Measurements from ENCODE around the gene OCEL1. TPM values are rescaled to one million over a fixed set of nuclear protein-coding genes. Genes with fewer than 3 reads are reported as not detected.

OCEL1 gene
- polyA plus RNA-seq, 2 of the 4 experiments (the other 2 are of a cell fraction) = 5.5 to 9.2 TPM

GRCh38 chr19:17180997-17181702 lies 44.9 kb upstream of the OCEL1 start:
- no peak for TF ChIP-seq TFCP2L1 (CRISPR knock-in tag; IDR thresholded peaks at IDR 0.05)
- TF ChIP-seq HMGXB4 (CRISPR knock-in tag; IDR thresholded peaks at IDR 0.05; ENCODE audit: borderline replicate concordance) = no peak
- no peak for TF ChIP-seq PHF8 (IDR thresholded peaks at IDR 0.05; ENCODE audit: borderline replicate concordance, low read depth)
- TF ChIP-seq KDM5A (IDR thresholded peaks at IDR 0.05) = no peak
- TF ChIP-seq RARB (CRISPR knock-in tag; IDR thresholded peaks at IDR 0.05) = no peak
- TF ChIP-seq, protein P1, sequence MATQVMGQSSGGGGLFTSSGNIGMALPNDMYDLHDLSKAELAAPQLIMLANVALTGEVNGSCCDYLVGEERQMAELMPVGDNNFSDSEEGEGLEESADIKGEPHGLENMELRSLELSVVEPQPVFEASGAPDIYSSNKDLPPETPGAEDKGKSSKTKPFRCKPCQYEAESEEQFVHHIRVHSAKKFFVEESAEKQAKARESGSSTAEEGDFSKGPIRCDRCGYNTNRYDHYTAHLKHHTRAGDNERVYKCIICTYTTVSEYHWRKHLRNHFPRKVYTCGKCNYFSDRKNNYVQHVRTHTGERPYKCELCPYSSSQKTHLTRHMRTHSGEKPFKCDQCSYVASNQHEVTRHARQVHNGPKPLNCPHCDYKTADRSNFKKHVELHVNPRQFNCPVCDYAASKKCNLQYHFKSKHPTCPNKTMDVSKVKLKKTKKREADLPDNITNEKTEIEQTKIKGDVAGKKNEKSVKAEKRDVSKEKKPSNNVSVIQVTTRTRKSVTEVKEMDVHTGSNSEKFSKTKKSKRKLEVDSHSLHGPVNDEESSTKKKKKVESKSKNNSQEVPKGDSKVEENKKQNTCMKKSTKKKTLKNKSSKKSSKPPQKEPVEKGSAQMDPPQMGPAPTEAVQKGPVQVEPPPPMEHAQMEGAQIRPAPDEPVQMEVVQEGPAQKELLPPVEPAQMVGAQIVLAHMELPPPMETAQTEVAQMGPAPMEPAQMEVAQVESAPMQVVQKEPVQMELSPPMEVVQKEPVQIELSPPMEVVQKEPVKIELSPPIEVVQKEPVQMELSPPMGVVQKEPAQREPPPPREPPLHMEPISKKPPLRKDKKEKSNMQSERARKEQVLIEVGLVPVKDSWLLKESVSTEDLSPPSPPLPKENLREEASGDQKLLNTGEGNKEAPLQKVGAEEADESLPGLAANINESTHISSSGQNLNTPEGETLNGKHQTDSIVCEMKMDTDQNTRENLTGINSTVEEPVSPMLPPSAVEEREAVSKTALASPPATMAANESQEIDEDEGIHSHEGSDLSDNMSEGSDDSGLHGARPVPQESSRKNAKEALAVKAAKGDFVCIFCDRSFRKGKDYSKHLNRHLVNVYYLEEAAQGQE (IDR thresholded peaks at IDR 0.05) = no peak
- TF ChIP-seq MAFK (IDR thresholded peaks at IDR 0.05; ENCODE audit: partially characterized antibody) = peak; percentile 10
- WGBS (ENCODE audit: missing lambda C conversion rate) = 94% methylated on average over 22 of the region's 22 CpGs
- H3K9me3 ChIP-seq = no peaks in the 10 kb centered on the region
- H3K4me3 ChIP-seq = no peak overlapping the region
- FAIRE-seq = no peak
- DNase-seq (ENCODE audit: low read depth in 1 of 2, low spot score in 1 of 2) = no peak
- no peak overlapping the region for H3K27ac ChIP-seq
- CTCF ChIA-PET = interaction anchor here (0.6 to 1.1 kb wide), 2 partner anchors 9 to 128 kb away, joined by 3 read pairs; no protein-coding TSS in a partner anchor
- no peaks in the 10 kb centered on the region; the same call in 2 of the 3 replicates for H3K4me1 ChIP-seq
- ATAC-seq = no peak
- POLR2A ChIA-PET = no interaction called here
- no peak overlapping the region for H3K4me2 ChIP-seq

GRCh38 chr19:17183271-17183761 lies 42.7 kb upstream of the OCEL1 start:
- 91% methylated on average over 12 of the region's 14 CpGs for WGBS (ENCODE audit: missing lambda C conversion rate)
- Histone ChIP-seq H3K4me1 (no peaks in the 10 kb centered on the region; the same call in 2 of the 3 replicates), H3K9me3 (no peaks in the 10 kb centered on the region), H3K27ac (no peak overlapping the region), H3K4me2 (no peak overlapping the region), H3K4me3 (no peak overlapping the region)
- no peak for TF ChIP-seq HOXB5 (CRISPR knock-in tag; IDR thresholded peaks at IDR 0.05)
- FAIRE-seq (no peak), ATAC-seq (peak in 1 of 2 experiments; percentile 51; a peak in 2 of 6 replicates), DNase-seq (ENCODE audit: low read depth in 1 of 2, low spot score in 1 of 2) (no peak)
- CTCF ChIA-PET = no interaction called here
- POLR2A ChIA-PET = interaction anchor here (0.6 kb wide), 1 partner anchor 109 kb away, joined by 4 read pairs; no protein-coding TSS in a partner anchor

DNA sequence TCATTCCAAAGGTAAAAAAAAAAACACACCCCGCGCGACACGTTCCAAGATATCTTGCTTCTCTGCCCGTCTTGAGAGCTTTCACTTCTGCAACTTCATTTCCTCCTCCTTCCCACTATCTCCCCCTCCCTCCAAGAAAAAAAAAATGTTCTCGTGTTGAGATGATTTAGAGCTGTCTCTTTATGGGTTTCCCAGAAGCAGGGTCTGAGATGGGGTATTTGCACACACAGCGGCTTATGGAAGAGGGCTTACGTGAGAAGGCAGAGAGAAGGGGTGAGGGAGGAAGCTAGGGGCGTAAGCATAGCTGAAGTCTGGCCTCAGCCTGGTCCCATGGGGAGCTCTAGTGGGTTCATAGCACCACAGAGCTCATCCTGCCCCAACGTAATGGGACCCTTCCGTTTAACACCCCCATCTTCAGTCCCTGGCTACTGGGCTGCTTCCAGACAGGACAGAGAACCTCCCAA lies 42.1 kb upstream of the OCEL1 start:
- no peak overlapping the region for H3K4me2 ChIP-seq
- no peak overlapping the region for H3K4me3 ChIP-seq
- ATAC-seq (no peak), FAIRE-seq (no peak), DNase-seq (ENCODE audit: low read depth in 1 of 2, low spot score in 1 of 2) (no peak)
- POLR2A ChIA-PET = interaction anchor here (0.6 kb wide), 1 partner anchor 109 kb away, joined by 4 read pairs; no protein-coding TSS in a partner anchor
- 96% methylated on average over 11 of the region's 11 CpGs for WGBS (ENCODE audit: missing lambda C conversion rate)
- CTCF ChIA-PET = interaction anchor here (0.6 to 1.2 kb wide), 3 partner anchors 8 to 1277 kb away, joined by 3 read pairs; no protein-coding TSS in a partner anchor
- H3K9me3 ChIP-seq = no peaks in the 10 kb centered on the region
- no peaks in the 10 kb centered on the region; the same call in 2 of the 3 replicates for H3K4me1 ChIP-seq
- H3K27ac ChIP-seq = no peak overlapping the region
- TF ChIP-seq MAZ (IDR thresholded peaks at IDR 0.05; ENCODE audit: borderline replicate concordance, low read depth, low read length) (no peak), NR3C1 (IDR thresholded peaks at IDR 0.05) (no peak), SMC3 (IDR thresholded peaks at IDR 0.05) (no peak), KDM5A (IDR thresholded peaks at IDR 0.05) (no peak), MAFK (IDR thresholded peaks at IDR 0.05; ENCODE audit: partially characterized antibody) (no peak), TFCP2L1 (CRISPR knock-in tag; IDR thresholded peaks at IDR 0.05) (no peak), ZC3H11A (IDR thresholded peaks at IDR 0.05) (no peak), POLR2AphosphoS2 (conservative IDR thresholded peaks at IDR 0.05; ENCODE audit: low read length) (no peak), HOXB13 (CRISPR knock-in tag; IDR thresholded peaks at IDR 0.05; ENCODE audit: low read depth) (no peak), BCL3 (IDR thresholded peaks at IDR 0.05) (no peak), HMGXB4 (CRISPR knock-in tag; IDR thresholded peaks at IDR 0.05; ENCODE audit: borderline replicate concordance) (no peak), ESRRA (IDR thresholded peaks at IDR 0.05; ENCODE audit: borderline replicate concordance, low read length) (no peak), SREBF2 (IDR thresholded peaks at IDR 0.05) (no peak), HDAC2 (IDR thresholded peaks at IDR 0.05) (no peak), GATA3 (IDR thresholded peaks at IDR 0.05; ENCODE audit: borderline replicate concordance) (no peak)
- TF ChIP-seq, protein P2, sequence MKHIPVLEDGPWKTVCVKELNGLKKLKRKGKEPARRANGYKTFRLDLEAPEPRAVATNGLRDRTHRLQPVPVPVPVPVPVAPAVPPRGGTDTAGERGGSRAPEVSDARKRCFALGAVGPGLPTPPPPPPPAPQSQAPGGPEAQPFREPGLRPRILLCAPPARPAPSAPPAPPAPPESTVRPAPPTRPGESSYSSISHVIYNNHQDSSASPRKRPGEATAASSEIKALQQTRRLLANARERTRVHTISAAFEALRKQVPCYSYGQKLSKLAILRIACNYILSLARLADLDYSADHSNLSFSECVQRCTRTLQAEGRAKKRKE (CRISPR knock-in tag; IDR thresholded peaks at IDR 0.05; ENCODE audit: low read depth) = no peak
- TF ChIP-seq, protein P3, sequence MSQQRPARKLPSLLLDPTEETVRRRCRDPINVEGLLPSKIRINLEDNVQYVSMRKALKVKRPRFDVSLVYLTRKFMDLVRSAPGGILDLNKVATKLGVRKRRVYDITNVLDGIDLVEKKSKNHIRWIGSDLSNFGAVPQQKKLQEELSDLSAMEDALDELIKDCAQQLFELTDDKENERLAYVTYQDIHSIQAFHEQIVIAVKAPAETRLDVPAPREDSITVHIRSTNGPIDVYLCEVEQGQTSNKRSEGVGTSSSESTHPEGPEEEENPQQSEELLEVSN (IDR thresholded peaks at IDR 0.05; ENCODE audit: borderline replicate concordance, low read depth) = no peak
